Hepatocyte (in vitro differentiated cells): ENCODE data around the gene CLEC18B.
"Not testable (repeated sequence)": the region's sequence is repeated elsewhere in the genome, so short reads cannot be mapped to it uniquely, and the experiment has no call there.

Experiments used
- EZH2phosphoT487 ChIP-seq: fragments of 200-600 bp; sonication (generic); IDR thresholded peaks from one replicate; pipeline ENCODE4 v1.6.1; 2018; ENCODE audit warnings: antibody characterized with exemption, mild to moderate bottlenecking, low read depth, moderate library complexity; ENCODE audit not compliant: unreplicated experiment, severe bottlenecking
- TF ChIP-seq, protein P1 (sequence below): fragments of 200-600 bp; sonication (generic); IDR thresholded peaks from 2 replicates; pipeline ENCODE4 v1.5.1; 2016; ENCODE audit warnings: antibody characterized with exemption, mild to moderate bottlenecking; ENCODE audit not compliant: poor library complexity

DNA sequence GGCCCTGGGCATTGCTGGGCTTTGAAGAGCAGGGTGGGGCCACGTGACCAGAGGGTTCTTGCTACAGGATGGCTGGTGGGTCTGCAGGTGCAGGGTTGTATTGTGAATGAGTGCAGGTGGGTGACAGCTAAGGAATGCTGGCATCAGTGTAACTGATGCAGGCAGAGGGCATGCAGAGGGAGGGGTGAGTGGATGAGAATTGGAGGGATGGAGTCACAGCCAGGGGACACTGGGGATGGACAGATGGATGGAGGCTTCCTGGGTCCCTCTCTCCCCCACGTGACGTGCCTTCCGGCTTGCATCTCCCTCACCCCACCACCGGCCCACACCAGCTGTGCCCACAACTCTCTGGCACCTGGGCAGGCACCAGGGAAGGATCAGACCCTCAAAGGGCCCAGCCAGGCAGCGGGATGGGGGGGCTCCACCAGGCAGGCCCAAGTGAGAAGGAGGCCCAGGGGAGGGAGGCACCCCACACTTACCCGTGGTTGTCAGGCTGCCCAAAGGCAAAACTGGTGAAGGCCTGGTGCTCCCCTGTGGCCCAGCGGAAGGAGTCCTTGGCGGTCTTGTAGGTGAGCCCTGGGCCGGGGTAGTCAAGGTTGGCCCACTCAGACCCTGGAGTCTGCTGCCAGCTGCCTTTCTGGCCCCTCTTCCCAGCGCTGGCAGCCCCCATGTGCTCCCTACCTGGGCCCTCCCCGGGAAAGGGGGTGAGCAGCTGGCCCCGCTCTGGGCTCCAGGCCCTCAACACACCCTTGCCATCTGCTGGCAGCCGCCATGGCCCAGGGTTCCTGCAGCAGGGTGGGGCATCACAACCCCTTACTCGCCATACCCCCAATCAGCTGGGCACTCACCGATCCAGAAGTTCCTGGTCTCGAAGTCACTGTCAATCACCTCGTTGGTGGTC lies 11.0 kb downstream of the CLEC18B start:
- TF ChIP-seq, protein P1, sequence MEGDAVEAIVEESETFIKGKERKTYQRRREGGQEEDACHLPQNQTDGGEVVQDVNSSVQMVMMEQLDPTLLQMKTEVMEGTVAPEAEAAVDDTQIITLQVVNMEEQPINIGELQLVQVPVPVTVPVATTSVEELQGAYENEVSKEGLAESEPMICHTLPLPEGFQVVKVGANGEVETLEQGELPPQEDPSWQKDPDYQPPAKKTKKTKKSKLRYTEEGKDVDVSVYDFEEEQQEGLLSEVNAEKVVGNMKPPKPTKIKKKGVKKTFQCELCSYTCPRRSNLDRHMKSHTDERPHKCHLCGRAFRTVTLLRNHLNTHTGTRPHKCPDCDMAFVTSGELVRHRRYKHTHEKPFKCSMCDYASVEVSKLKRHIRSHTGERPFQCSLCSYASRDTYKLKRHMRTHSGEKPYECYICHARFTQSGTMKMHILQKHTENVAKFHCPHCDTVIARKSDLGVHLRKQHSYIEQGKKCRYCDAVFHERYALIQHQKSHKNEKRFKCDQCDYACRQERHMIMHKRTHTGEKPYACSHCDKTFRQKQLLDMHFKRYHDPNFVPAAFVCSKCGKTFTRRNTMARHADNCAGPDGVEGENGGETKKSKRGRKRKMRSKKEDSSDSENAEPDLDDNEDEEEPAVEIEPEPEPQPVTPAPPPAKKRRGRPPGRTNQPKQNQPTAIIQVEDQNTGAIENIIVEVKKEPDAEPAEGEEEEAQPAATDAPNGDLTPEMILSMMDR: not testable (repeated sequence)
- TF ChIP-seq EZH2phosphoT487: not testable (repeated sequence)
